Measurements from ENCODE around the gene MEPCE. TPM values are rescaled to one million over a fixed set of nuclear protein-coding genes. Genes with fewer than 3 reads are reported as not detected.

Gene MEPCE
- total and polyA plus RNA-seq, 2 experiments from 2014 or later, result 15.8 to 23.1 TPM

- Histone ChIP-seq H2AFZ (no peak overlapping the region), H4K20me1 (ENCODE audit: insufficient read depth, poor library complexity, severe bottlenecking) (peaks cover 3% of the 10 kb centered on the region), H3K27me3 (no peaks in the 10 kb centered on the region), H3K9me2 (replicated peaks; ENCODE audit: insufficient read depth) (no peaks in the 10 kb centered on the region), H3K27ac (no peak overlapping the region), H3K4me2 (no peak overlapping the region), H3K4me1 (ENCODE audit: insufficient read depth) (peaks cover 35% of the 10 kb centered on the region), H3K4me3 (no peak overlapping the region), H3K9me3 (ENCODE audit: low read depth) (no peaks in the 10 kb centered on the region), H3K36me3 (replicated peaks; ENCODE audit: insufficient read depth, low read depth) (no peaks in the 10 kb centered on the region), H3K79me2 (peaks cover 54% of the 10 kb centered on the region)
- TF ChIP-seq EZH2 (IDR thresholded peaks at IDR 0.05; ENCODE audit: borderline replicate concordance) (no peak), CTCF (IDR thresholded peaks at IDR 0.05; ENCODE audit: poor library complexity) (no peak), EZH2phosphoT487 (IDR thresholded peaks at IDR 0.05; ENCODE audit: low read depth, severe bottlenecking, unreplicated experiment) (no peak)
- 91% methylated on average over 10 of the region's 10 CpGs for WGBS (ENCODE audit: low lambda C conversion rate, missing lambda C conversion rate)
- DNase-seq (ENCODE audit: low spot score), result no peak
These were observed 4.1 kb downstream of the MEPCE start for GRCh38 chr7:100433592-100434296.

- no peaks in the 10 kb centered on the region for H3K9me3 ChIP-seq (ENCODE audit: low read depth)
- H3K79me2 ChIP-seq, result peaks cover 54% of the 10 kb centered on the region
- no peak overlapping the region for H3K4me3 ChIP-seq
- 89% methylated on average over 22 of the region's 22 CpGs for WGBS (ENCODE audit: low lambda C conversion rate, missing lambda C conversion rate)
- no peak for DNase-seq (ENCODE audit: low spot score)
- no peaks in the 10 kb centered on the region for H3K27me3 ChIP-seq
- H3K4me1 ChIP-seq (ENCODE audit: insufficient read depth), result peaks cover 35% of the 10 kb centered on the region
- TF ChIP-seq CTCF (IDR thresholded peaks at IDR 0.05; ENCODE audit: poor library complexity), result no peak
- TF ChIP-seq EZH2phosphoT487 (IDR thresholded peaks at IDR 0.05; ENCODE audit: low read depth, severe bottlenecking, unreplicated experiment), result no peak
- no peak for TF ChIP-seq EZH2 (IDR thresholded peaks at IDR 0.05; ENCODE audit: borderline replicate concordance)
- H3K36me3 ChIP-seq (replicated peaks; ENCODE audit: insufficient read depth, low read depth), result no peaks in the 10 kb centered on the region
- no peak overlapping the region for H2AFZ ChIP-seq
- H3K4me2 ChIP-seq, result peak overlapping the region; percentile 97
- H3K27ac ChIP-seq, result peak overlapping the region; percentile 96
- H4K20me1 ChIP-seq (ENCODE audit: insufficient read depth, poor library complexity, severe bottlenecking), result peaks cover 3% of the 10 kb centered on the region
- no peaks in the 10 kb centered on the region for H3K9me2 ChIP-seq (replicated peaks; ENCODE audit: insufficient read depth)
These were observed 4.9 kb downstream of the MEPCE start for GRCh38 chr7:100434297-100435144.

GRCh38 chr7:100435401-100436304 is 6.0 kb downstream of the MEPCE start:
- peaks cover 3% of the 10 kb centered on the region for H4K20me1 ChIP-seq (ENCODE audit: insufficient read depth, poor library complexity, severe bottlenecking)
- WGBS (ENCODE audit: low lambda C conversion rate, missing lambda C conversion rate), result 4% methylated on average over 59 of the region's 81 CpGs
- H3K36me3 ChIP-seq (replicated peaks; ENCODE audit: insufficient read depth, low read depth), result no peaks in the 10 kb centered on the region
- peak overlapping the region; percentile 97 for H3K4me2 ChIP-seq
- no peaks in the 10 kb centered on the region for H3K9me2 ChIP-seq (replicated peaks; ENCODE audit: insufficient read depth)
- H3K4me3 ChIP-seq, result peak overlapping the region; percentile 42
- peak; percentile 68 for DNase-seq (ENCODE audit: low spot score)
- no peaks in the 10 kb centered on the region for H3K9me3 ChIP-seq (ENCODE audit: low read depth)
- peak overlapping the region; percentile 96 for H3K27ac ChIP-seq
- no peaks in the 10 kb centered on the region for H3K27me3 ChIP-seq
- peaks cover 32% of the 10 kb centered on the region for H3K4me1 ChIP-seq (ENCODE audit: insufficient read depth)
- peaks cover 46% of the 10 kb centered on the region for H3K79me2 ChIP-seq
- H2AFZ ChIP-seq, result no peak overlapping the region
- no peak for TF ChIP-seq EZH2phosphoT487 (IDR thresholded peaks at IDR 0.05; ENCODE audit: low read depth, severe bottlenecking, unreplicated experiment)
- TF ChIP-seq EZH2 (IDR thresholded peaks at IDR 0.05; ENCODE audit: borderline replicate concordance), result no peak
- no peak for TF ChIP-seq CTCF (IDR thresholded peaks at IDR 0.05; ENCODE audit: poor library complexity)

Data from hepatocyte (in vitro differentiated cells).